HG03103 (cell line): ENCODE data around the gene NAT14.
"Not testable (repeated sequence)": the region's sequence is repeated elsewhere in the genome, so short reads cannot be mapped to it uniquely, and the experiment has no call there.

Experiments
- ATAC-seq: cut with Tn5 transposase; IDR thresholded peaks from one replicate; pipeline ENCODE4 v1.9.1; 2021; ENCODE audit warnings: low read depth; ENCODE audit not compliant: unreplicated experiment

Gene NAT14

GRCh38 chr19:55485439-55486011 lies 537 bp downstream of the NAT14 start:
- no peak for ATAC-seq

- ATAC-seq: no peak
Measured at GRCh38 chr19:55486043-55486970, 1.3 kb downstream of the NAT14 start.

- no peak for ATAC-seq
Measured at GRCh38 chr19:55486971-55487923, 2.3 kb downstream of the NAT14 start.

- ATAC-seq: no peak
Measured at GRCh38 chr19:55487924-55488687, 3.1 kb downstream of the NAT14 start, which contains the start of gene SSC5D. Gene SSC5D, plus strand, starts transcription at chr19:55488436. Its CDS starts 154 bp downstream, at chr19:55488590.

GRCh38 chr19:55488986-55489710 lies 4.2 kb downstream of the NAT14 start:
- ATAC-seq: no peak

GRCh38 chr19:55489711-55490477 lies 4.9 kb downstream of the NAT14 start:
- ATAC-seq: no peak

- ATAC-seq: no peak
Measured at GRCh38 chr19:55490478-55491432, 5.8 kb downstream of the NAT14 start.

GRCh38 chr19:55491546-55492360 lies 6.8 kb downstream of the NAT14 start:
- ATAC-seq: no peak

GRCh38 chr19:55492362-55492944 lies 7.5 kb downstream of the NAT14 start:
- ATAC-seq: no peak

- ATAC-seq: no peak
Measured at GRCh38 chr19:55493052-55493644, 8.2 kb downstream of the NAT14 start.

GRCh38 chr19:55493645-55494171 lies 8.7 kb downstream of the NAT14 start:
- no peak for ATAC-seq

GRCh38 chr19:55494172-55494761 lies 9.3 kb downstream of the NAT14 start:
- ATAC-seq: no peak

GRCh38 chr19:55495646-55496349 lies 10.8 kb downstream of the NAT14 start:
- no peak for ATAC-seq

- not testable (repeated sequence) for ATAC-seq
Measured at GRCh38 chr19:55496820-55497219, 11.8 kb downstream of the NAT14 start.

GRCh38 chr19:55497763-55498162 lies 12.8 kb downstream of the NAT14 start:
- ATAC-seq: no peak
